Common myeloid progenitor, CD34-positive (primary cell): ENCODE results near the gene GM2A.
"Not testable (repeated sequence)": the region's sequence is repeated elsewhere in the genome, so short reads cannot be mapped to it uniquely, and the experiment has no call there.

ENCODE experiments used
- CTCF ChIA-PET: fragments of 350-600 bp; sonication (Branson Sonifier 250); formaldehyde crosslinking; loops from one replicate; lab custom pipeline; 2021; ENCODE audit warnings: antibody characterized with exemption; lab: Charles Lee
- POLR2A ChIA-PET: fragments of 350-600 bp; sonication (Branson Sonifier 250); formaldehyde crosslinking; loops from one replicate; lab custom pipeline; 2021; ENCODE audit warnings: antibody characterized with exemption; lab: Charles Lee
- DNase-seq, 3 donors: peaks; one replicate each; pipeline versions ENCODE4 v3.0.0 to v3.0.0-alpha.2; 2013
- H3K27ac ChIP-seq, 2 experiments: 1 replicate in 1 of 2; 2 replicates in 1 of 2; pipeline ENCODE4 v1.7.0; 2013; ENCODE audit warnings: inconsistent platforms in 2 of 2, low read length in 2 of 2, mild to moderate bottlenecking in 2 of 2, low read depth in 1 of 2, moderate library complexity in 1 of 2; ENCODE audit not compliant: severe bottlenecking in 2 of 2, insufficient read depth in 1 of 2, poor library complexity in 1 of 2
- H3K27me3 ChIP-seq, 5 experiments: replicated peaks in 2 of 5; 1 replicate in 3 of 5; 2 replicates in 2 of 5; pipeline versions ENCODE4 v1.6.1 to v1.7.0; 2013; ENCODE audit warnings: low read length in 4 of 5, mild to moderate bottlenecking in 2 of 5, moderate library complexity in 2 of 5, inconsistent platforms in 1 of 5; ENCODE audit not compliant: insufficient read depth in 5 of 5, control insufficient read depth in 4 of 5
- H3K36me3 ChIP-seq, 4 experiments: 1 replicate in 2 of 4; 2 replicates in 2 of 4; pipeline versions ENCODE4 v1.6.1 to v1.7.0; 2013; ENCODE audit warnings: low read length in 3 of 4, control low read depth in 1 of 4, mild to moderate bottlenecking in 1 of 4; ENCODE audit not compliant: control insufficient read depth in 4 of 4, insufficient read depth in 4 of 4
- H3K4me1 ChIP-seq, 4 experiments: 1 replicate in 3 of 4; 2 replicates in 1 of 4; pipeline versions ENCODE4 v1.6.1 to v1.7.1; 2013; ENCODE audit warnings: low read length in 3 of 4, mild to moderate bottlenecking in 3 of 4, control low read depth in 1 of 4, inconsistent platforms in 1 of 4, moderate library complexity in 1 of 4; ENCODE audit not compliant: control insufficient read depth in 4 of 4, insufficient read depth in 4 of 4; ENCODE audit errors: control extremely low read depth in 1 of 4
- H3K4me3 ChIP-seq, 7 experiments: 1 replicate in 4 of 7; 2 replicates in 3 of 7; pipeline versions ENCODE4 v1.5.1 to v1.7.0; 2013; ENCODE audit warnings: mild to moderate bottlenecking in 7 of 7, low read length in 6 of 7, moderate library complexity in 6 of 7, inconsistent platforms in 2 of 7, low read depth in 2 of 7, control low read depth in 1 of 7; ENCODE audit not compliant: insufficient read depth in 4 of 7, control insufficient read depth in 1 of 7; ENCODE audit errors: extremely low read depth in 1 of 7
- H3K9me3 ChIP-seq, 5 experiments: 1 replicate in 4 of 5; 2 replicates in 1 of 5; pipeline versions ENCODE4 v1.6.1 to v1.7.1; 2013; ENCODE audit warnings: low read length in 4 of 5, mild to moderate bottlenecking in 2 of 5, inconsistent platforms in 1 of 5, low read depth in 1 of 5, moderate library complexity in 1 of 5; ENCODE audit not compliant: control insufficient read depth in 4 of 5, insufficient read depth in 2 of 5; ENCODE audit errors: control extremely low read depth in 1 of 5
- WGBS: methylation state at CpG from one replicate; pipeline ENCODE4 v1.1.5; 2013; ENCODE audit not compliant: insufficient coverage; 5-methylcytosine and 5-hydroxymethylcytosine counted together

The GM2A gene

DNA sequence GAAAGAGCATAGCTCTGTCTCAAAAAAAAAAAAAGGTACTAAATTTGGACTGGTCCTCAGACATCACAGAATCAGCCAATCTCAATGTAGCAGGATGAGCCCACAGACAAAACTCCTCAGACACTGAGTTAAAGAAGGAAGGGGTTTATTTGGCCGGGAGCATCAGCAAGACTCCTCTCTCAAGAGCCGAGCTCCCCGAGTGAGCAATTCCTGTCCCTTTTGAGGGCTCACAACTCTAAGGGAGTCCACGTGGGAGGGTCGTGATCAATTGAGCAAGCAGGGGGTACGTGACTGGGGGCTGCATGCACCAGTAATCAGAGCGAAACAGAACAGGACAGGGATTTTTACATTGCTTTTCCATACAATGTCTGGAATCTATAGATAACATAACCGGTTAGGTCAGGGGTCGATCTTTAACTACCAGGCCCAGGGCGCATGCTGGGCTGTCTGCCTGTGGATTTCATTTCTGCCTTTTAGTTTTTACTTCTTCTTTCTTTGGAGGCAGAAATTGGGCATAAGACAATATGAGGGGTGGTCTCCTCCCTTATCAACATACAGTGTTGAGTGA lies 12.6 kb upstream of the GM2A start:
- 97% methylated on average over 7 of the region's 10 CpGs for WGBS
- POLR2A ChIA-PET, H3K9me3 ChIP-seq, H3K4me3 ChIP-seq, H3K27me3 ChIP-seq, H3K27ac ChIP-seq, H3K4me1 ChIP-seq, H3K36me3 ChIP-seq: not testable (repeated sequence)
- DNase-seq = peak in 1 of 3 donors; percentile 18
- CTCF ChIA-PET = interaction anchor here (0.5 to 7.3 kb wide), 11 partner anchors 11 to 1794 kb away, joined by 3 to 54 read pairs (median 5); partner anchors contain the start of genes CCDC69 and GM2A

- no peak for DNase-seq
- Histone ChIP-seq H3K27ac (no peak overlapping the region), H3K36me3 (no peaks in the 10 kb centered on the region), H3K9me3 (no peaks in the 10 kb centered on the region), H3K4me1 (peaks cover 0 to 5% (median 1%) of the 10 kb centered on the region in 4 experiments), H3K4me3 (no peak overlapping the region), H3K27me3 (no peaks in the 10 kb centered on the region)
- ChIA-PET POLR2A (interaction anchor here (0.7 to 0.8 kb wide), 2 partner anchors 11 to 62 kb away, joined by 4 to 5 read pairs; no protein-coding TSS in a partner anchor), CTCF (interaction anchor here (0.8 to 7.3 kb wide), 15 partner anchors 10 to 115 kb away, joined by 3 to 54 read pairs (median 4); partner anchors contain the start of genes CCDC69 and GM2A)
- 100% methylated on average over 2 of the region's 2 CpGs for WGBS
Measured at GRCh38 chr5:151240924-151241635, 11.9 kb upstream of the GM2A start.

- POLR2A ChIA-PET = no interaction called here
- WGBS = no CpG with 5 or more reads among the region's 4 CpGs
Measured at GRCh38 chr5:151243127-151243526, 9.9 kb upstream of the GM2A start.

GRCh38 chr5:151243564-151243963 lies 9.4 kb upstream of the GM2A start:
- ChIA-PET CTCF (interaction anchor here (2.0 kb wide), 1 partner anchor 128 kb away, joined by 8 read pairs; no protein-coding TSS in a partner anchor), POLR2A (no interaction called here)
- Histone ChIP-seq H3K36me3 (no peaks in the 10 kb centered on the region), H3K4me1 (peaks cover 0 to 2% (median 0%) of the 10 kb centered on the region in 4 experiments), H3K27ac (no peak overlapping the region), H3K4me3 (no peak overlapping the region), H3K27me3 (no peaks in the 10 kb centered on the region), H3K9me3 (no peaks in the 10 kb centered on the region)
- 100% methylated on average over 1 of the region's 4 CpGs for WGBS
- DNase-seq = no peak

More at GRCh38 chr5:151243127-151243526, 9.9 kb upstream of the GM2A start:
- DNase-seq = no peak
- H3K27me3 ChIP-seq = no peaks in the 10 kb centered on the region
- no peaks in the 10 kb centered on the region for H3K36me3 ChIP-seq
- H3K4me1 ChIP-seq = peaks cover 0 to 4% (median 1%) of the 10 kb centered on the region in 4 experiments
- no peak overlapping the region for H3K27ac ChIP-seq
- H3K9me3 ChIP-seq = no peaks in the 10 kb centered on the region
- CTCF ChIA-PET = interaction anchor here (1.6 to 7.3 kb wide), 4 partner anchors 19 to 128 kb away, joined by 4 to 54 read pairs (median 28); partner anchors contain the start of gene CCDC69
- H3K4me3 ChIP-seq = no peak overlapping the region

- ChIA-PET POLR2A (no interaction called here), CTCF (no interaction called here)
- no peak overlapping the region for H3K4me3 ChIP-seq
- H3K27me3 ChIP-seq = no peaks in the 10 kb centered on the region
- H3K9me3 ChIP-seq = no peaks in the 10 kb centered on the region
- peaks cover 0 to 2% (median 0%) of the 10 kb centered on the region in 4 experiments for H3K4me1 ChIP-seq
- DNase-seq = no peak
- H3K27ac ChIP-seq = no peak overlapping the region
- no peaks in the 10 kb centered on the region for H3K36me3 ChIP-seq
- 100% methylated on average over 1 of the region's 3 CpGs for WGBS
Measured at GRCh38 chr5:151244206-151244605, 8.8 kb upstream of the GM2A start.

- no peaks in the 10 kb centered on the region for H3K36me3 ChIP-seq
- CTCF ChIA-PET = interaction anchor here (0.7 kb wide), 1 partner anchor 74 kb away, joined by 4 read pairs; no protein-coding TSS in a partner anchor
- 86% methylated on average over 2 of the region's 4 CpGs for WGBS
- POLR2A ChIA-PET = no interaction called here
- no peak for DNase-seq
- H3K4me3 ChIP-seq = no peak overlapping the region
- no peaks in the 10 kb centered on the region for H3K27me3 ChIP-seq
- H3K4me1 ChIP-seq = no peaks in the 10 kb centered on the region
- no peaks in the 10 kb centered on the region for H3K9me3 ChIP-seq
- H3K27ac ChIP-seq = no peak overlapping the region
Measured at GRCh38 chr5:151245680-151246219, 7.2 kb upstream of the GM2A start.
